Measurements from ENCODE around the gene COL23A1. TPM values are rescaled to one million over a fixed set of nuclear protein-coding genes. Genes with fewer than 3 reads are reported as not detected.
A peak's percentile ranks its signal among the peaks of the same experiment; 100 is the strongest.

The COL23A1 gene
- total and polyA plus RNA-seq, 2 of the 8 experiments (the other 6 are each of a cell fraction or from before 2014, with no cell fraction given), result 3.1 to 4.7 TPM

- Histone ChIP-seq H3K79me1 (ENCODE audit: low read depth, low read length) (no peaks in the 10 kb centered on the region; the same call in 1 of the 2 replicates), H3K4ac (replicated peaks; ENCODE audit: insufficient read length, low read depth, low read length) (no peak overlapping the region), H3K9ac (replicated peaks in 1 of 4; ENCODE audit: extremely low read depth in 1 of 4, low read depth in 3 of 4, low read length in 3 of 4) (no peak overlapping the region), H2BK12ac (ENCODE audit: low read depth, low read length) (no peak overlapping the region), H4K20me1 (replicated peaks in 1 of 2; ENCODE audit: control insufficient read depth in 1 of 2, insufficient read depth in 2 of 2, low read length in 2 of 2) (no peaks in the 10 kb centered on the region), H3K56ac (replicated peaks; ENCODE audit: insufficient read length, low read depth, low read length) (no peak overlapping the region), H2AFZ (ENCODE audit: low read length) (no peak overlapping the region), H3K23ac (ENCODE audit: insufficient read length) (no peak overlapping the region), H3K23me2 (ENCODE audit: low read depth, low read length) (no peaks in the 10 kb centered on the region), H3K79me2 (ENCODE audit: control insufficient read depth in 1 of 2, insufficient read depth in 2 of 2, low read length in 2 of 2) (no peaks in the 10 kb centered on the region), H3K36me3 (ENCODE audit: control insufficient read depth in 2 of 4, insufficient read depth in 4 of 4, low read length in 3 of 4) (no peaks in the 10 kb centered on the region), H3K4me2 (ENCODE audit: insufficient read depth in 1 of 2, low read depth in 2 of 2, low read length in 2 of 2) (no peak overlapping the region), H4K91ac (replicated peaks; ENCODE audit: insufficient read length, low read length) (no peak overlapping the region), H2BK15ac (ENCODE audit: low read length) (no peak overlapping the region), H2BK20ac (ENCODE audit: low read length) (no peak overlapping the region), H2BK5ac (ENCODE audit: low read depth, low read length) (0 out of 2 replicates have a peak overlapping the region, but pooled peaks have one; percentile 66), H4K5ac (ENCODE audit: insufficient read length, low read depth, low read length) (no peak overlapping the region), H2BK120ac (replicated peaks; ENCODE audit: low read depth, low read length) (no peak overlapping the region), H3K14ac (ENCODE audit: insufficient read length) (no peak overlapping the region), H2AK5ac (ENCODE audit: low read depth, low read length) (no peak overlapping the region; the same call in 1 of the 2 replicates), H3K4me3 (ENCODE audit: extremely low read depth in 1 of 4, insufficient read depth in 2 of 4, low read depth in 3 of 4, low read length in 4 of 4) (no peak overlapping the region), H3K27ac (ENCODE audit: low read depth, low read length) (no peak overlapping the region), H3K9me3 (ENCODE audit: insufficient read depth in 2 of 2, low read depth in 1 of 2, low read length in 1 of 2) (no peaks in the 10 kb centered on the region), H3K27me3 (replicated peaks in 1 of 4; ENCODE audit: control insufficient read depth in 3 of 4, extremely low read depth in 1 of 4, insufficient read depth in 3 of 4, low read length in 3 of 4) (no peaks in the 10 kb centered on the region), H4K8ac (ENCODE audit: extremely low read depth, insufficient read depth, low read length) (no peak overlapping the region; the same call in 1 of the 2 replicates), H3K4me1 (replicated peaks in 1 of 4; ENCODE audit: control insufficient read depth in 3 of 4, insufficient read depth in 4 of 4, low read length in 3 of 4) (peaks cover 0 to 13% (median 5%) of the 10 kb centered on the region in 4 experiments; a peak in 6 of 7 replicates), H3K18ac (ENCODE audit: extremely low read depth, low read length) (no peak overlapping the region; the same call in 1 of the 2 replicates)
- FAIRE-seq (no peak), DNase-seq (ENCODE audit: low read depth in 1 of 2, low spot score in 2 of 2) (no peak)
- TF ChIP-seq KDM5A (IDR thresholded peaks at IDR 0.05; ENCODE audit: low read length) (no peak), BRCA1 (IDR thresholded peaks at IDR 0.05; ENCODE audit: low read depth, low read length) (no peak)
- ChIA-PET CTCF (ENCODE audit: partially characterized antibody) (interaction anchor here (0.6 to 0.9 kb wide), 2 partner anchors 32 to 112 kb away, joined by 3 read pairs; no protein-coding TSS in a partner anchor), POLR2A (ENCODE audit: partially characterized antibody) (interaction anchor here (1.4 kb wide), 1 partner anchor 12 kb away, joined by 5 read pairs; no protein-coding TSS in a partner anchor)
- WGBS, 2 experiments (ENCODE audit: extremely low coverage in 1 of 2, insufficient coverage in 1 of 2, insufficient read length in 1 of 2, insufficient replicate concordance in 2 of 2, low coverage in 1 of 2, low lambda C conversion rate in 2 of 2, missing lambda C conversion rate in 1 of 2), result 89% methylated on average over 27 of the region's 28 CpGs; no CpG with 5 or more reads in 1 of the 2 experiments
Observed at GRCh38 chr5:178350361-178351220, 239.6 kb downstream of the COL23A1 start.

Measured in H1 (cell line).